Stomach (tissue), 9 donors: ENCODE measurements around the gene DUSP14. TPM values are rescaled to one million over a fixed set of nuclear protein-coding genes. Genes with fewer than 3 reads are reported as not detected.

ENCODE experiments used
- DNase-seq, 2 donors: peaks; one replicate each; pipeline versions ENCODE4 v3.0.0 to v3.0.0-alpha.2; 2013 to 2019
- H3K27ac ChIP-seq, 5 donors: fragments of 200-600 bp in 4 of 5; sonication (generic) in 4 of 5; one replicate each; pipeline ENCODE4 v1.5.1; 2013 to 2019; ENCODE audit warnings: mild to moderate bottlenecking in 1 of 5, moderate library complexity in 1 of 5
- H3K27me3 ChIP-seq, 3 donors: fragments of 200-600 bp; sonication (generic); one replicate each; pipeline ENCODE4 v1.5.1; 2017 to 2019; ENCODE audit warnings: mixed run types in 1 of 3
- H3K36me3 ChIP-seq, 4 donors: fragments of 200-600 bp; sonication (generic); 1 replicate in 3 of 4; 2 replicates in 1 of 4; pipeline ENCODE4 v1.5.1; 2016 to 2019
- H3K4me1 ChIP-seq, 4 donors: fragments of 200-600 bp; sonication (generic); one replicate each; pipeline ENCODE4 v1.5.1; 2016 to 2019
- H3K4me3 ChIP-seq, 4 donors: fragments of 200-600 bp; sonication (generic) in 3 of 4; one replicate each; pipeline ENCODE4 v1.5.1; 2016 to 2019; ENCODE audit warnings: mild to moderate bottlenecking in 1 of 4
- H3K9me3 ChIP-seq, 4 donors: fragments of 200-600 bp; sonication (generic); one replicate each; pipeline ENCODE4 v1.5.1; 2016 to 2019
- CTCF ChIP-seq, 7 experiments: fragments of 450-650 bp in 4 of 7; fragments of 200-600 bp in 3 of 7; sonication (generic) in 3 of 7; IDR thresholded peaks; one replicate each; pipeline ENCODE4 v1.5.1; 2016 to 2019; ENCODE audit warnings: antibody characterized with exemption in 7 of 7, control low read depth in 2 of 7, mild to moderate bottlenecking in 1 of 7
- EP300 ChIP-seq: sonication (generic); formaldehyde crosslinking; IDR thresholded peaks from one replicate; pipeline ENCODE4 v1.6.1; 2017; ENCODE audit warnings: antibody characterized with exemption
- POLR2A ChIP-seq, 4 donors: fragments of 450-650 bp; IDR thresholded peaks; one replicate each; pipeline ENCODE4 v1.6.1; 2016; ENCODE audit warnings: antibody characterized with exemption in 4 of 4, control low read depth in 2 of 4, mild to moderate bottlenecking in 1 of 4, moderate library complexity in 1 of 4
- POLR2AphosphoS5 ChIP-seq, 3 donors: sonication (generic); formaldehyde crosslinking; IDR thresholded peaks; one replicate each; pipeline ENCODE4 v1.6.1; 2016; ENCODE audit warnings: antibody characterized with exemption in 3 of 3
- WGBS, 5 donors: extraction: QIAGEN DNeasy Blood & Tissue Kit in 3 of 5; methylation state at CpG; one replicate each; pipeline versions ENCODE4 v1.1.5 to v1.1.7; 2013 to 2018; 5-methylcytosine and 5-hydroxymethylcytosine counted together
- intact Hi-C: fragments of 100-400 bp; cut with DNase I; formaldehyde crosslinking; loops from one replicate; pipeline ENCODE4 v1.15.1; 2023; ENCODE audit warnings: low total_unique reads
- polyA plus RNA-seq, 3 donors: library from polyadenylated mRNA; stranded (reverse); fragments of 200-250 nt; gene quantifications; one replicate each; pipeline ENCODE4 v1.2.3, GENCODE V29; 2013
- total RNA-seq, 5 donors: library from RNA; depleted of rRNA; stranded (reverse); fragments of >200 nt; gene quantifications; one replicate each; pipeline versions ENCODE4 v1.1.0 to v1.2.3, GENCODE V29; 2014 to 2016
- donor health status: healthy with polysubstance abuse.
- donor health status: Bipolar disorder and iron deficiency.
- donor health status: healthy.

Gene DUSP14
- total and polyA plus RNA-seq, 8 donors: 3.1 to 7.8 (median 6.1) TPM; not detected in 2

GRCh38 chr17:37519251-37519985 lies 29.7 kb downstream of the DUSP14 start:
- H3K4me1 ChIP-seq: no peaks in the 10 kb centered on the region
- no peak for TF ChIP-seq EP300
- no peak for TF ChIP-seq POLR2A (IDR thresholded peaks at IDR 0.05)
- no peak for TF ChIP-seq CTCF (IDR thresholded peaks at IDR 0.05)
- TF ChIP-seq POLR2AphosphoS5 (IDR thresholded peaks at IDR 0.05): no peak
- no peaks in the 10 kb centered on the region for H3K9me3 ChIP-seq
- DNase-seq: no peak
- H3K4me3 ChIP-seq: no peak overlapping the region
- intact Hi-C loops: no loop called here
- 71 to 82% (median 77%) methylated on average over 5 of the region's 5 CpGs for WGBS, 5 donors
- H3K27me3 ChIP-seq: no peaks in the 10 kb centered on the region
- H3K36me3 ChIP-seq: peaks cover 45 to 100% (median 92%) of the 10 kb centered on the region in 4 donors
- H3K27ac ChIP-seq: no peak overlapping the region

GRCh38 chr17:37520174-37520573 lies 30.5 kb downstream of the DUSP14 start:
- Histone ChIP-seq H3K27ac (no peak overlapping the region), H3K36me3 (peaks cover 45 to 98% (median 92%) of the 10 kb centered on the region in 4 donors), H3K9me3 (no peaks in the 10 kb centered on the region), H3K4me3 (no peak overlapping the region), H3K4me1 (no peaks in the 10 kb centered on the region), H3K27me3 (no peaks in the 10 kb centered on the region)
- no peak for DNase-seq
- 87 to 91% (median 89%) methylated on average over 8 of the region's 8 CpGs for WGBS, 5 donors
- TF ChIP-seq EP300 (no peak), CTCF (IDR thresholded peaks at IDR 0.05) (no peak), POLR2A (IDR thresholded peaks at IDR 0.05) (no peak), POLR2AphosphoS5 (IDR thresholded peaks at IDR 0.05) (no peak)
- intact Hi-C loops: no loop called here

- Histone ChIP-seq H3K4me3 (no peak overlapping the region), H3K9me3 (no peaks in the 10 kb centered on the region), H3K36me3 (peaks cover 43 to 98% (median 93%) of the 10 kb centered on the region in 4 donors), H3K27ac (no peak overlapping the region), H3K4me1 (no peaks in the 10 kb centered on the region), H3K27me3 (no peaks in the 10 kb centered on the region)
- intact Hi-C loops: no loop called here
- DNase-seq: no peak
- TF ChIP-seq EP300 (no peak), CTCF (IDR thresholded peaks at IDR 0.05) (no peak), POLR2AphosphoS5 (IDR thresholded peaks at IDR 0.05) (no peak), POLR2A (IDR thresholded peaks at IDR 0.05) (no peak)
- WGBS, 5 donors: 86 to 96% (median 94%) methylated on average over 5 of the region's 5 CpGs
Observed at GRCh38 chr17:37521821-37522220, 32.1 kb downstream of the DUSP14 start.

GRCh38 chr17:37523715-37524219 lies 34.1 kb downstream of the DUSP14 start:
- no peak for TF ChIP-seq POLR2A (IDR thresholded peaks at IDR 0.05)
- intact Hi-C loops: no loop called here
- no peak for DNase-seq
- WGBS, 5 donors: 83 to 92% (median 89%) methylated on average over 8 of the region's 8 CpGs
- Histone ChIP-seq H3K9me3 (no peaks in the 10 kb centered on the region), H3K27ac (no peak overlapping the region), H3K4me1 (no peaks in the 10 kb centered on the region), H3K4me3 (no peak overlapping the region), H3K36me3 (peaks cover 23 to 98% (median 88%) of the 10 kb centered on the region in 4 donors), H3K27me3 (no peaks in the 10 kb centered on the region)
